ENCODE data around the gene CD24. TPM values are rescaled to one million over a fixed set of nuclear protein-coding genes. Genes with fewer than 3 reads are reported as not detected.

CD24 gene
- total and polyA plus RNA-seq, 4 donors = 14.2 to 84.6 (median 14.7) TPM

- DNase-seq (ENCODE audit: low spot score) = no peak
Observed at GRCh38 chr6:106964099-106964498, 10.4 kb downstream of the CD24 start.

DNA sequence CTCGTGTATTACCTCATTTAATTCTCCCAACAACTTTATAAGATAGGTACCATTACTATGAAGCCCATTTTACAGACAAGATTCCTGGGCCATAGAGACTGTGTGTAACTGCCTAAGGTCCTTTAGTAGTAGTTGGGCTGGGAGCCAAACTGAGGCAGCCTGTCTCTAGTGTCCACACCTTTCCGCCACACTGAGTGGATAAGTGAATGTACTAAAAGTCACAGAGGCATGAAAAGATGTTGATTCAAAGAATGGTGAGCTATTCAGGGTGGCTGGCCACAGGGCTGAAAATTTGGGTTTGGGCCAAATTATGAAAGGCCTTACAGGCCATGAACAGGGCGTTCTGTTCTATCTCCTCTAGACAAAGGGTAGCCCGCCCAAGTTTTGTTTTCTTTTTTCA, 11.0 kb downstream of the CD24 start:
- no peak overlapping the region for H3K9ac ChIP-seq (ENCODE audit: low read depth in 1 of 2, low read length in 2 of 2)
- WGBS = 87% methylated on average over 4 of the region's 4 CpGs
- H3K4me1 ChIP-seq (ENCODE audit: control insufficient read depth in 4 of 4, insufficient read depth in 4 of 4, low read length in 3 of 4) = no peaks in the 10 kb centered on the region
- no peaks in the 10 kb centered on the region for H3K9me3 ChIP-seq (ENCODE audit: control insufficient read depth in 4 of 4, low read length in 3 of 4)
- DNase-seq (ENCODE audit: low spot score) = no peak
- H3K27me3 ChIP-seq (ENCODE audit: control insufficient read depth in 4 of 4, insufficient read depth in 4 of 4, low read length in 3 of 4) = no peaks in the 10 kb centered on the region
- H3K27ac ChIP-seq (ENCODE audit: low read depth in 1 of 2, low read length in 2 of 2) = no peak overlapping the region
- H3K36me3 ChIP-seq (ENCODE audit: control insufficient read depth in 4 of 4, insufficient read depth in 3 of 4, low read depth in 1 of 4, low read length in 3 of 4) = no peaks in the 10 kb centered on the region
- no peak overlapping the region for H3K4me3 ChIP-seq (ENCODE audit: low read depth in 1 of 3, low read length in 3 of 3)
- TF ChIP-seq RXRA (IDR thresholded peaks at IDR 0.05) = no peak
- TF ChIP-seq ATF3 (IDR thresholded peaks at IDR 0.05) = no peak
- no peak for TF ChIP-seq NR2F2 (IDR thresholded peaks at IDR 0.05)
- TF ChIP-seq, protein P1, sequence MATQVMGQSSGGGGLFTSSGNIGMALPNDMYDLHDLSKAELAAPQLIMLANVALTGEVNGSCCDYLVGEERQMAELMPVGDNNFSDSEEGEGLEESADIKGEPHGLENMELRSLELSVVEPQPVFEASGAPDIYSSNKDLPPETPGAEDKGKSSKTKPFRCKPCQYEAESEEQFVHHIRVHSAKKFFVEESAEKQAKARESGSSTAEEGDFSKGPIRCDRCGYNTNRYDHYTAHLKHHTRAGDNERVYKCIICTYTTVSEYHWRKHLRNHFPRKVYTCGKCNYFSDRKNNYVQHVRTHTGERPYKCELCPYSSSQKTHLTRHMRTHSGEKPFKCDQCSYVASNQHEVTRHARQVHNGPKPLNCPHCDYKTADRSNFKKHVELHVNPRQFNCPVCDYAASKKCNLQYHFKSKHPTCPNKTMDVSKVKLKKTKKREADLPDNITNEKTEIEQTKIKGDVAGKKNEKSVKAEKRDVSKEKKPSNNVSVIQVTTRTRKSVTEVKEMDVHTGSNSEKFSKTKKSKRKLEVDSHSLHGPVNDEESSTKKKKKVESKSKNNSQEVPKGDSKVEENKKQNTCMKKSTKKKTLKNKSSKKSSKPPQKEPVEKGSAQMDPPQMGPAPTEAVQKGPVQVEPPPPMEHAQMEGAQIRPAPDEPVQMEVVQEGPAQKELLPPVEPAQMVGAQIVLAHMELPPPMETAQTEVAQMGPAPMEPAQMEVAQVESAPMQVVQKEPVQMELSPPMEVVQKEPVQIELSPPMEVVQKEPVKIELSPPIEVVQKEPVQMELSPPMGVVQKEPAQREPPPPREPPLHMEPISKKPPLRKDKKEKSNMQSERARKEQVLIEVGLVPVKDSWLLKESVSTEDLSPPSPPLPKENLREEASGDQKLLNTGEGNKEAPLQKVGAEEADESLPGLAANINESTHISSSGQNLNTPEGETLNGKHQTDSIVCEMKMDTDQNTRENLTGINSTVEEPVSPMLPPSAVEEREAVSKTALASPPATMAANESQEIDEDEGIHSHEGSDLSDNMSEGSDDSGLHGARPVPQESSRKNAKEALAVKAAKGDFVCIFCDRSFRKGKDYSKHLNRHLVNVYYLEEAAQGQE (IDR thresholded peaks at IDR 0.05) = no peak
- TF ChIP-seq EGR1 (IDR thresholded peaks at IDR 0.05; ENCODE audit: low read depth in 2 of 2) = no peak
- TF ChIP-seq GABPA (IDR thresholded peaks at IDR 0.05 in 1 of 2, conservative IDR thresholded peaks at IDR 0.05 in 1 of 2) = no peak

More at GRCh38 chr6:106964099-106964498, 10.4 kb downstream of the CD24 start:
- Histone ChIP-seq H3K36me3 (ENCODE audit: control insufficient read depth in 4 of 4, insufficient read depth in 3 of 4, low read depth in 1 of 4, low read length in 3 of 4) (no peaks in the 10 kb centered on the region), H3K9ac (ENCODE audit: low read depth in 1 of 2, low read length in 2 of 2) (no peak overlapping the region), H3K9me3 (ENCODE audit: control insufficient read depth in 4 of 4, low read length in 3 of 4) (no peaks in the 10 kb centered on the region), H3K4me3 (ENCODE audit: low read depth in 1 of 3, low read length in 3 of 3) (no peak overlapping the region), H3K27me3 (ENCODE audit: control insufficient read depth in 4 of 4, insufficient read depth in 4 of 4, low read length in 3 of 4) (no peaks in the 10 kb centered on the region), H3K4me1 (ENCODE audit: control insufficient read depth in 4 of 4, insufficient read depth in 4 of 4, low read length in 3 of 4) (no peaks in the 10 kb centered on the region), H3K27ac (ENCODE audit: low read depth in 1 of 2, low read length in 2 of 2) (no peak overlapping the region)
- TF ChIP-seq HNF4A (conservative IDR thresholded peaks at IDR 0.05) (no peak), YY1 (IDR thresholded peaks at IDR 0.05) (no peak), MAX (IDR thresholded peaks at IDR 0.05) (no peak), EGR1 (IDR thresholded peaks at IDR 0.05; ENCODE audit: low read depth in 2 of 2) (no peak), CTCF (IDR thresholded peaks at IDR 0.05; ENCODE audit: low read depth, low read length, missing input control) (no peak), FOXA1 (IDR thresholded peaks at IDR 0.05) (no peak), JUND (IDR thresholded peaks at IDR 0.05) (no peak), FOXA2 (IDR thresholded peaks at IDR 0.05) (no peak), RXRA (IDR thresholded peaks at IDR 0.05) (no peak), TAF1 (conservative IDR thresholded peaks at IDR 0.05) (no peak)
- TF ChIP-seq, protein P1 (IDR thresholded peaks at IDR 0.05) = no peak
- TF ChIP-seq, protein P2, sequence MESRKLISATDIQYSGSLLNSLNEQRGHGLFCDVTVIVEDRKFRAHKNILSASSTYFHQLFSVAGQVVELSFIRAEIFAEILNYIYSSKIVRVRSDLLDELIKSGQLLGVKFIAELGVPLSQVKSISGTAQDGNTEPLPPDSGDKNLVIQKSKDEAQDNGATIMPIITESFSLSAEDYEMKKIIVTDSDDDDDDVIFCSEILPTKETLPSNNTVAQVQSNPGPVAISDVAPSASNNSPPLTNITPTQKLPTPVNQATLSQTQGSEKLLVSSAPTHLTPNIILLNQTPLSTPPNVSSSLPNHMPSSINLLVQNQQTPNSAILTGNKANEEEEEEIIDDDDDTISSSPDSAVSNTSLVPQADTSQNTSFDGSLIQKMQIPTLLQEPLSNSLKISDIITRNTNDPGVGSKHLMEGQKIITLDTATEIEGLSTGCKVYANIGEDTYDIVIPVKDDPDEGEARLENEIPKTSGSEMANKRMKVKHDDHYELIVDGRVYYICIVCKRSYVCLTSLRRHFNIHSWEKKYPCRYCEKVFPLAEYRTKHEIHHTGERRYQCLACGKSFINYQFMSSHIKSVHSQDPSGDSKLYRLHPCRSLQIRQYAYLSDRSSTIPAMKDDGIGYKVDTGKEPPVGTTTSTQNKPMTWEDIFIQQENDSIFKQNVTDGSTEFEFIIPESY (IDR thresholded peaks at IDR 0.05) = no peak
- WGBS = 84% methylated on average over 1 of the region's 1 CpG

Measured in liver (tissue), 9 donors.